Measurements from ENCODE around the gene KLHL24. TPM values are rescaled to one million over a fixed set of nuclear protein-coding genes. Genes with fewer than 3 reads are reported as not detected.

Gene KLHL24
- total RNA-seq, 1 experiment from 2014 or later = 33.9 TPM

DNA sequence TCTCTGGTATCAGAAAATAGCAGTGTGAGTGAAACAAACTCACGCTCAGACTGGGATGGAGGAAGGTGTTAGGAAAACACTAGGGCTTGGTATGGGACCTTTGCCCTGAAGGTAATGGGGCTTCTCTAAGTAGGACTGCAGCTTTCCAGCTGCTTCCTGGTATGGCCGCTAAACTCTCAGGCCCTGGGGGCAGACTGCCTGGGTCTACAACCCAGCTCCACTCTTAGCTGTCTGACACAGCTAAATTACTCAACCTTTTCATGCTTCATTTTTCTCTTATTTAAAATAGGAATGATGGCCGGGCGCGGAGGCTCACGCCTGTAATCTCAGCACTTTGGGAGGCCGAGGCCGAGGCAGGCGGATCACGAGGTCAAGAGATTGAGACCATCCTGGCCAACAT, 57.0 kb downstream of the KLHL24 start (continued):
- no peak for TF ChIP-seq AR (CRISPR knock-in tag; IDR thresholded peaks at IDR 0.05)
- TF ChIP-seq, protein P1, sequence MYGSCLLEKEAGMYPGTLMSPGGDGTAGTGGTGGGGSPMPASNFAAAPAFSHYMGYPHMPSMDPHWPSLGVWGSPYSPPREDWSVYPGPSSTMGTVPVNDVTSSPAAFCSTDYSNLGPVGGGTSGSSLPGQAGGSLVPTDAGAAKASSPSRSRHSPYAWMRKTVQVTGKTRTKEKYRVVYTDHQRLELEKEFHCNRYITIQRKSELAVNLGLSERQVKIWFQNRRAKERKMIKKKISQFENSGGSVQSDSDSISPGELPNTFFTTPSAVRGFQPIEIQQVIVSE (CRISPR knock-in tag; IDR thresholded peaks at IDR 0.05; ENCODE audit: borderline replicate concordance) = no peak
- TF ChIP-seq HMGA2 (CRISPR knock-in tag; IDR thresholded peaks at IDR 0.05) = no peak

DNA sequence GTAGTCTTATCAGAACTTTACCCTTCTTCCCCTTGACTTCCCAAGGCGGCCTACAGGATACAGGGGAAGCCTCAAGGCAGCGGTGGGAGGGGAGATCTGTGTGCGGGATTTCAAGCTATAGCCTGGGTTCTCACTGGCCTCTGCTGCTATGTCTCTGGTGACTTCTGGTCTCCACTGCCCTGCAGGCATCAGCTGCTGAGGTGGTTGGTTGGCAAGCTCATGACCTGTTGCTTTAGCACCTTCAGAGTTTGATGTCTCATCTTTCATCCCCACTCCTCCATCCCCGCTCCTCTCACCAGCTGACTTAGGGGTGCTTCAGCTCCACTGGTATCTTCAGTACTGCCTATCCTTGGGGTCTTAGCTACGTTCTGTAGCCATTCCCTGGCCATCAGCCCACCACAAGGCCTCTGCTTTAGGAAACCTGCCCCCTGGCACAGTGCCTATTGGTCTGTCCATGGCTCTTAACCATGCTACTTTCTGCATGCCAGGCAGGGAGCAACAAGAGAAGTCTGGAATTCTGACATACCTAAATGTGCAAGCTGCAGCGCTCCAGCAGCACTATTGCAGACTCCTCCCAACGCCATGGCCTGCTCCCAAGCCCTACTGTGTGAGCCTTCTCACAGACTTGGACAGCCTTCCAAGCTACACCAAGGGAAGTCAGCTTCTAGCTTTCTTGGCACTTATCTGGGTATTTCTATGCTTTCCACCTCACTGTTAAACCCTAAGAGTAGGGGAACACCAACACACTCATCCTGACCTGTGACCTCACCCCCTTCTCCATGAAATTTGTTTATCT, 60.3 kb downstream of the KLHL24 start:
- DNase-seq (ENCODE audit: low spot score) = no peak
- CTCF ChIA-PET = interaction anchor here (1.5 kb wide), 1 partner anchor 216 kb away, joined by 3 read pairs; no protein-coding TSS in a partner anchor
- H3K27ac Mint-ChIP-seq = no peak overlapping the region
- no peak for ATAC-seq
- H3K27me3 Mint-ChIP-seq (ENCODE audit: low read depth) = no peaks in the 10 kb centered on the region
- H3K4me3 Mint-ChIP-seq = no peak overlapping the region
- peaks cover 28% of the 10 kb centered on the region for H3K4me1 Mint-ChIP-seq
- H3K36me3 Mint-ChIP-seq = no peaks in the 10 kb centered on the region
- POLR2A ChIA-PET = interaction anchor here (0.6 kb wide), 1 partner anchor 17 kb away, joined by 4 read pairs; no protein-coding TSS in a partner anchor
- TF ChIP-seq ZNF121 (CRISPR knock-in tag; IDR thresholded peaks at IDR 0.05) = no peak
- TF ChIP-seq ZBTB43 (CRISPR knock-in tag; IDR thresholded peaks at IDR 0.05) = no peak
- no peak for TF ChIP-seq SP1 (CRISPR knock-in tag; conservative IDR thresholded peaks at IDR 0.05)
- TF ChIP-seq, protein P2, sequence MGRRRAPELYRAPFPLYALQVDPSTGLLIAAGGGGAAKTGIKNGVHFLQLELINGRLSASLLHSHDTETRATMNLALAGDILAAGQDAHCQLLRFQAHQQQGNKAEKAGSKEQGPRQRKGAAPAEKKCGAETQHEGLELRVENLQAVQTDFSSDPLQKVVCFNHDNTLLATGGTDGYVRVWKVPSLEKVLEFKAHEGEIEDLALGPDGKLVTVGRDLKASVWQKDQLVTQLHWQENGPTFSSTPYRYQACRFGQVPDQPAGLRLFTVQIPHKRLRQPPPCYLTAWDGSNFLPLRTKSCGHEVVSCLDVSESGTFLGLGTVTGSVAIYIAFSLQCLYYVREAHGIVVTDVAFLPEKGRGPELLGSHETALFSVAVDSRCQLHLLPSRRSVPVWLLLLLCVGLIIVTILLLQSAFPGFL (CRISPR knock-in tag; IDR thresholded peaks at IDR 0.05; ENCODE audit: borderline replicate concordance) = no peak
- TF ChIP-seq FOXJ3 (CRISPR knock-in tag; IDR thresholded peaks at IDR 0.05; ENCODE audit: borderline replicate concordance) = no peak
- TF ChIP-seq, protein P3, sequence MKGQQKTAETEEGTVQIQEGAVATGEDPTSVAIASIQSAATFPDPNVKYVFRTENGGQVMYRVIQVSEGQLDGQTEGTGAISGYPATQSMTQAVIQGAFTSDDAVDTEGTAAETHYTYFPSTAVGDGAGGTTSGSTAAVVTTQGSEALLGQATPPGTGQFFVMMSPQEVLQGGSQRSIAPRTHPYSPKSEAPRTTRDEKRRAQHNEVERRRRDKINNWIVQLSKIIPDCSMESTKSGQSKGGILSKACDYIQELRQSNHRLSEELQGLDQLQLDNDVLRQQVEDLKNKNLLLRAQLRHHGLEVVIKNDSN (CRISPR knock-in tag; IDR thresholded peaks at IDR 0.05) = no peak
- no peak for TF ChIP-seq ETV6 (CRISPR knock-in tag; IDR thresholded peaks at IDR 0.05)
- TF ChIP-seq ZSCAN18 (CRISPR knock-in tag; IDR thresholded peaks at IDR 0.05) = no peak
- no peaks in the 10 kb centered on the region for H3K9me3 Mint-ChIP-seq

DNA sequence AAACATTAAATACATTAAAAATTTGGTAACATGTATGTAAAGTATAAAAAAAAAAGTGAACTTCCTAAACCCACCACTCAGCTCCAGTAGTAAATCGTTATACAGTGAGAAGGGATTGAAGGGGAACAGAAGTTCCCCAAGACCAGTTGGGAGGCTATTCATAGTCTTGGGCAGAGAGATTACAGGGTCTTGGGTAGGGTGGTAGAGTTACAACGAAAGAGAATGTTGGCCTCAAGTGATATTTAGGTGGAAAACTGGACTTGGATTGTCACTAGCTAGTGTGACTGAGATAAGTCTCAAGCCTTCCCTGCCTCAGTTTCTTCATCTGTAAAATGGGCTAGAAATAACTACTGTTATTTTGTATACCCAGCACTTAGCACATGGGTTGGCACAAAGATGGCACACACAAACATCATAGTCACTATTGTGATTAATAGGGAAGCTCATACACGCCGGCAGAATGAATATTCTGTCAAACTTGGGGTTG, 61.7 kb downstream of the KLHL24 start:
- TF ChIP-seq, protein P4, sequence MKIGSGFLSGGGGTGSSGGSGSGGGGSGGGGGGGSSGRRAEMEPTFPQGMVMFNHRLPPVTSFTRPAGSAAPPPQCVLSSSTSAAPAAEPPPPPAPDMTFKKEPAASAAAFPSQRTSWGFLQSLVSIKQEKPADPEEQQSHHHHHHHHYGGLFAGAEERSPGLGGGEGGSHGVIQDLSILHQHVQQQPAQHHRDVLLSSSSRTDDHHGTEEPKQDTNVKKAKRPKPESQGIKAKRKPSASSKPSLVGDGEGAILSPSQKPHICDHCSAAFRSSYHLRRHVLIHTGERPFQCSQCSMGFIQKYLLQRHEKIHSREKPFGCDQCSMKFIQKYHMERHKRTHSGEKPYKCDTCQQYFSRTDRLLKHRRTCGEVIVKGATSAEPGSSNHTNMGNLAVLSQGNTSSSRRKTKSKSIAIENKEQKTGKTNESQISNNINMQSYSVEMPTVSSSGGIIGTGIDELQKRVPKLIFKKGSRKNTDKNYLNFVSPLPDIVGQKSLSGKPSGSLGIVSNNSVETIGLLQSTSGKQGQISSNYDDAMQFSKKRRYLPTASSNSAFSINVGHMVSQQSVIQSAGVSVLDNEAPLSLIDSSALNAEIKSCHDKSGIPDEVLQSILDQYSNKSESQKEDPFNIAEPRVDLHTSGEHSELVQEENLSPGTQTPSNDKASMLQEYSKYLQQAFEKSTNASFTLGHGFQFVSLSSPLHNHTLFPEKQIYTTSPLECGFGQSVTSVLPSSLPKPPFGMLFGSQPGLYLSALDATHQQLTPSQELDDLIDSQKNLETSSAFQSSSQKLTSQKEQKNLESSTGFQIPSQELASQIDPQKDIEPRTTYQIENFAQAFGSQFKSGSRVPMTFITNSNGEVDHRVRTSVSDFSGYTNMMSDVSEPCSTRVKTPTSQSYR (CRISPR knock-in tag; IDR thresholded peaks at IDR 0.05) = no peak
- TF ChIP-seq GTF2I (CRISPR knock-in tag; conservative IDR thresholded peaks at IDR 0.05) (peak; percentile 88), MXD4 (CRISPR knock-in tag; IDR thresholded peaks at IDR 0.05; ENCODE audit: borderline replicate concordance) (no peak)

More for the DNA sequence above, 61.7 kb downstream of the KLHL24 start:
- H3K4me3 Mint-ChIP-seq = peak overlapping the region; percentile 61
- H3K36me3 Mint-ChIP-seq = peaks cover 5% of the 10 kb centered on the region
- ChIA-PET CTCF (interaction anchor here (1.5 kb wide), 1 partner anchor 18 kb away, joined by 3 read pairs; no protein-coding TSS in a partner anchor), POLR2A (interaction anchor here (0.7 to 2.1 kb wide), 3 partner anchors 8 to 269 kb away, joined by 3 to 9 read pairs (median 3); partner anchors contain the start of gene MCF2L2)
- H3K27me3 Mint-ChIP-seq (ENCODE audit: low read depth) = no peaks in the 10 kb centered on the region
- ATAC-seq (no peak), DNase-seq (ENCODE audit: low spot score) (no peak)
- no peaks in the 10 kb centered on the region for H3K9me3 Mint-ChIP-seq
- H3K4me1 Mint-ChIP-seq = peaks cover 40% of the 10 kb centered on the region
- H3K27ac Mint-ChIP-seq = peak overlapping the region; percentile 7; the same call in 1 of the 2 replicates

All from WTC11 (cell line).